OCI-LY3 (cell line): ENCODE measurements around the gene FBN2.

Source experiments
- H2AFZ ChIP-seq: fragments of 200-600, 300-600 bp; shearing (Covaris generic); 2 replicates; pipeline ENCODE4 v1.6.0; 2014; ENCODE audit warnings: antibody characterized with exemption, low read depth, low read length
- H3K27ac ChIP-seq: fragments of 200-600, 300-600 bp; sonication (generic); 2 replicates; pipeline ENCODE4 v1.5.1; 2014; ENCODE audit warnings: mild to moderate bottlenecking, low read length, moderate library complexity, mixed read lengths
- H3K27me3 ChIP-seq: fragments of 200-600, 300-600 bp; sonication (generic); 2 replicates; pipeline ENCODE4 v1.6.1; 2014; ENCODE audit warnings: low read depth, low read length, mixed read lengths
- H3K36me3 ChIP-seq: fragments of 200-600, 300-600 bp; sonication (generic); replicated peaks from 2 replicates; pipeline ENCODE3; 2014; ENCODE audit warnings: low read depth, low read length, mixed read lengths
- H3K4me1 ChIP-seq: fragments of 300-600, 200-600 bp; sonication (generic); 2 replicates; pipeline ENCODE4 v1.6.1; 2014; ENCODE audit warnings: low read length, mixed read lengths
- H3K4me2 ChIP-seq: fragments of 200-600, 300-600 bp; sonication (generic); 2 replicates; pipeline ENCODE4 v1.6.1; 2014; ENCODE audit warnings: low read length, mixed read lengths
- H3K4me3 ChIP-seq: fragments of 300-600, 200-600 bp; sonication (generic); 2 replicates; pipeline ENCODE4 v1.5.1; 2014; ENCODE audit warnings: antibody characterized with exemption, mild to moderate bottlenecking, low read length, moderate library complexity
- H3K79me2 ChIP-seq: fragments of 300-600, 200-600 bp; shearing (Covaris generic); 2 replicates; pipeline ENCODE4 v1.6.1; 2014; ENCODE audit warnings: mild to moderate bottlenecking, low read length, mixed read lengths
- H3K9ac ChIP-seq: fragments of 300-600, 200-600 bp; shearing (Covaris generic); 2 replicates; pipeline ENCODE4 v1.6.0; 2014; ENCODE audit warnings: mild to moderate bottlenecking, low read length, moderate library complexity
- H3K9me3 ChIP-seq: fragments of 200-600, 300-600 bp; shearing (Covaris generic); 2 replicates; pipeline ENCODE4 v1.6.1; 2014; ENCODE audit warnings: low read length, mixed read lengths; ENCODE audit not compliant: insufficient read depth
- H4K20me1 ChIP-seq: fragments of 200-600, 300-600 bp; sonication (generic); 2 replicates; pipeline ENCODE4 v1.6.1; 2016; ENCODE audit warnings: low read length, mixed read lengths; ENCODE audit not compliant: insufficient read depth
- EZH2phosphoT487 ChIP-seq: fragments of 200-600 bp; shearing (Covaris generic); IDR thresholded peaks from 2 replicates; pipeline ENCODE4 v1.6.1; 2018; ENCODE audit warnings: antibody characterized with exemption, mixed run types, low read depth
- TF ChIP-seq, protein P1 (sequence below): fragments of 200-600, 300-600 bp; sonication (generic); IDR thresholded peaks from 2 replicates; pipeline ENCODE4 v1.5.1; 2014; ENCODE audit warnings: antibody characterized with exemption, low read length, low read depth

Gene FBN2

DNA sequence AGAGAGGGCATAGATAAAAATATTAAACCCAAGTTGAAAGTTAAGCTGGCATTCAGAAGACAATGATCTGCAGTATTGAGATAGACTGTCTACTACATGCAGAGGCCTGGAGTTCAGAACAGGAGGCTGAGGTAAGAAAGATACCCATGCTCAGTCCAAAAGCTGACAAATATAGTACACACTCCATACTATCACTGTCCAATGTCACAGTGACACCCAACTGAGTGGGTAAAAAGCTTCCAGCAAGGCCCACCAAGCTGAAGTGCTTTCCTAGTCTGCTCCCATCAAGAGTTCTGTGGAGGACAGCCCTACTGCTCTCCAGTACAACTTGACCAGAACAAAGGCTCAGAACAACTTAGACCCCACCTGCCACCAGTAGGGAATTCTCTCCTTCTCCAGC lies 329.6 kb downstream of the FBN2 start:
- Histone ChIP-seq H3K27me3 (no peaks in the 10 kb centered on the region), H3K4me3 (no peak overlapping the region), H3K4me1 (peaks cover under 1% of the 10 kb centered on the region), H4K20me1 (no peaks in the 10 kb centered on the region), H3K79me2 (no peaks in the 10 kb centered on the region), H2AFZ (no peak overlapping the region), H3K9me3 (no peaks in the 10 kb centered on the region), H3K4me2 (no peak overlapping the region), H3K9ac (no peak overlapping the region), H3K36me3 (no peaks in the 10 kb centered on the region), H3K27ac (no peak overlapping the region)
- TF ChIP-seq EZH2phosphoT487, result no peak
- TF ChIP-seq, protein P1, sequence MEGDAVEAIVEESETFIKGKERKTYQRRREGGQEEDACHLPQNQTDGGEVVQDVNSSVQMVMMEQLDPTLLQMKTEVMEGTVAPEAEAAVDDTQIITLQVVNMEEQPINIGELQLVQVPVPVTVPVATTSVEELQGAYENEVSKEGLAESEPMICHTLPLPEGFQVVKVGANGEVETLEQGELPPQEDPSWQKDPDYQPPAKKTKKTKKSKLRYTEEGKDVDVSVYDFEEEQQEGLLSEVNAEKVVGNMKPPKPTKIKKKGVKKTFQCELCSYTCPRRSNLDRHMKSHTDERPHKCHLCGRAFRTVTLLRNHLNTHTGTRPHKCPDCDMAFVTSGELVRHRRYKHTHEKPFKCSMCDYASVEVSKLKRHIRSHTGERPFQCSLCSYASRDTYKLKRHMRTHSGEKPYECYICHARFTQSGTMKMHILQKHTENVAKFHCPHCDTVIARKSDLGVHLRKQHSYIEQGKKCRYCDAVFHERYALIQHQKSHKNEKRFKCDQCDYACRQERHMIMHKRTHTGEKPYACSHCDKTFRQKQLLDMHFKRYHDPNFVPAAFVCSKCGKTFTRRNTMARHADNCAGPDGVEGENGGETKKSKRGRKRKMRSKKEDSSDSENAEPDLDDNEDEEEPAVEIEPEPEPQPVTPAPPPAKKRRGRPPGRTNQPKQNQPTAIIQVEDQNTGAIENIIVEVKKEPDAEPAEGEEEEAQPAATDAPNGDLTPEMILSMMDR, result no peak
